GM13977 (cell line): Measurements from ENCODE around the gene GMDS.
A peak's percentile ranks its signal among the peaks of the same experiment; 100 is the strongest.

Experiments
- DNase-seq: peaks from one replicate; pipeline ENCODE4 v3.0.0; 2012; ENCODE audit warnings: low spot score
- CTCF ChIP-seq: IDR thresholded peaks from 2 replicates; pipeline ENCODE4 v1.5.1; 2012; ENCODE audit warnings: mild to moderate bottlenecking, control low read depth; ENCODE audit not compliant: insufficient read depth; ENCODE audit errors: extremely low read depth, missing control alignments
- in situ Hi-C: fragments of 300-500 bp; cut with MboI; formaldehyde crosslinking; loops from one replicate; pipeline ENCODE4 v1.12.0; 2022; ENCODE audit warnings: low sequenced_read_pairs, low pct_unique_long_range_greater_than_20kb, mixed read lengths, inconsistent platforms; ENCODE audit not compliant: unreplicated experiment

The GMDS gene

DNA sequence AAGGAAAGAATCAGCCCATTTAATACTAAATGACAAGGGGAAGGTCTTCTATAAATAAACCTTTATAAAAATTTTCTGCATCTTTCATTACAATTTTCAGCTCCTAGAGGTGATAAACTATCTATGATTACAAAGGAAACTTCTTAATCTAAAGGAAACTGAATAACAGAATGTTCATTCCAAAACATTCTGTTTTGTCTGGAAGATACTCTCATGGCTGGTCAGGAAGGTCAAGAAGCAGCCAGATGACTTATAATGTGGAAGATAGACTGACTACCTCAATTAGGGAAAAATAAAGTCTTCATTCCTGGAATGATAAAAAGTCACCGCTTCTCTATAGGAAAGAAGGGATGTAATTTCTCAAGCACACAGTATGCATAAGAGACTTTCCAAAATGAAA lies 131.3 kb downstream of the GMDS start:
- DNase-seq = no peak
- no peak for TF ChIP-seq CTCF
- in situ Hi-C loops = loop anchor here (25.0 kb wide), 2 partner anchors 248 to 502 kb away; partner anchors contain the start of gene FOXC1

- in situ Hi-C loops = loop anchor here (25.0 kb wide), 2 partner anchors 251 to 499 kb away; partner anchors contain the start of gene FOXC1
- TF ChIP-seq CTCF = no peak
- peak; percentile 62 for DNase-seq
These were observed 134.2 kb downstream of the GMDS start for GRCh38 chr6:2111162-2111677.

DNA sequence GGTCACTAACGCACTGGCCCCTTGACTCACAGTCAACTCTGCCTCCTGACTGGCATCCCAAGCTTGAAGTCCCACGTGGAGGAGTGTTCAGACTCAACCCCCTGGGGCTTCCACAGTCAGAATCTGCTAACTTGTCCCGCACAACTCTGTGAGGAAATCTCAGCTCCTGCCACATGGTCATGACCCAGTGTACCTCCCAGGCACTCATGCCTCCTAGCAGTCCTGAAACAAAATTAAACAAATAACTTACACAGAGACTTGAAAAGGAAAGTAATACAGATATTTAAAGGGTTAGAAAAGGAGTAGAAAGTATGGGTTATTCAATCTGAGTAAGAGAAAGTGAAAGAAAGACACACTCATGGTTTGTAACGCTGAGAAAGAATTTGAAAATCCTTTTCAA lies 134.9 kb downstream of the GMDS start:
- TF ChIP-seq CTCF = no peak
- peak; percentile 21 for DNase-seq
- in situ Hi-C loops = loop anchor here (25.0 kb wide), 2 partner anchors 252 to 498 kb away; partner anchors contain the start of gene FOXC1

DNA sequence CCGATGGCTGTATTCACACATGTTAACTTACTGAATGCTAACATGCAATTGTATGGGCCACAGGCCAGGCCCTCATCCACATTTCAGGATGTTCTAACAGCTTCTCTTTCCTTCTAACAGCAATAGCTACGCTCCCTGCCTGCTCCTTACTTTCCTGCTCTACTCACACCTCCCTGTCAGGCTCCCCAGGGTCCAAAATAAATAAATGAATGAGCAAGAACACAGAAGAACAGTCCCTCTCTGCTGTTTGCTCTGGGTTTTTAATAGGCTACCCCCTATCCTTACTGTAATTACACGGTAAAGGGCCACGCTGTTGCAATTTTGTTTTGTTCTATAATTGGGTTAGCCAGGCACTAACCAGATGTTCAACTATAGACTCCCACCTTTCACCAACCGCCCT lies 135.6 kb downstream of the GMDS start:
- TF ChIP-seq CTCF = no peak
- no peak for DNase-seq
- in situ Hi-C loops = loop anchor here (25.0 kb wide), 2 partner anchors 253 to 497 kb away; partner anchors contain the start of gene FOXC1

DNA sequence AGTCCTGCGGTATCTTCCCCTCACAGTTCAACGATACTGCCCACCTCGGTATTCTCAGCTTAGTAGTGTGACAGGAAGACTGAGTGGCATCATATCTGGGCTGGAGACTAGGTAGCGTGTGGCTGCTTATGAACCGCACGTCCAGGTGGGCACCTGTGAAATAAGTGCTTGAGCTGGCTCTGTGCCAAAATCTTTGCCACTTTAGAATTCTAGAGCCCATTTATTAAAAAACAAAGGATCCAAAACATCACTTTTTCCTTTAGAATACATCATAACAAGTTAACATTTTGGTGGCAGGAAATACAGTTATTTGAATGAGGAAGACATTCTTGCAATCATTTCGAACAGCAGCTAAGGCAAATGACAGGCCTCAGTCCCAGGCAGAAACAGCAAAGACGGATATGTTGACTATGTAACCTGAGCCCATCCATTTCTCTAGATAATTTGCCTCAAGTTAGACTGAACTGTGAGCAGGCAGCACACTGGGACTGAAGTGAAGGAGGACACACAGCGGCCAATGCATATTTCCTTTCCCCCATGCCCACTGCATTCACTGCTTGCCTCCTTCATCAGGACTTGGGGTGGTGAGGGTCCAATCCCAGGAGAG lies 136.6 kb downstream of the GMDS start:
- TF ChIP-seq CTCF = no peak
- no peak for DNase-seq
- in situ Hi-C loops = loop anchor here (25.0 kb wide), 2 partner anchors 253 to 497 kb away; partner anchors contain the start of gene FOXC1

DNA sequence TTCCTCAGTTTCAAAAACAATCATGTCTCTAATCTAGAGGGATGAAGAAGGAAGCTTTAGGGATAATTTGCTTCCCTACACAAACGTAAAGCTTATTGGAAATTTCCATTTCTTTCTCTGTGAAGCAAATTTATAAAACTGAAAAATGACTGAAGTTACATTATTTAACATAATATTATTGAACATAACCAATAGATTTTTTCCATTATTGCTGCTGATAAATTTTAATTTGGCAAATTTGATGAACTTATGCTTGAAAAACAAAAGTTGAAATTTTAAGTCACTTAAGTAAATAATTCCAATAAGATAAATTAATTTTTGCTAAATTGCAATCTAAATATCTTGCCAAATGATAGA lies 140.9 kb downstream of the GMDS start:
- in situ Hi-C loops = loop anchor here (25.0 kb wide), 2 partner anchors 258 to 492 kb away; partner anchors contain the start of gene FOXC1
- TF ChIP-seq CTCF = no peak
- no peak for DNase-seq
